Activated CD4-positive, alpha-beta T cell treated with anti-CD3 and anti-CD28 coated beads, Interleukin-2, amount 10 ng/mL, durations not matched to agents 7 days and 5 days (primary cell): ENCODE measurements around the gene IGSF3. TPM values are rescaled to one million over a fixed set of nuclear protein-coding genes. Genes with fewer than 3 reads are reported as not detected.

Experiments
- CTCF ChIA-PET: fragments of 350-600 bp; sonication (Branson Sonifier 250); formaldehyde crosslinking; loops from one replicate; lab custom pipeline; 2021; ENCODE audit warnings: antibody characterized with exemption; lab: Charles Lee
- POLR2A ChIA-PET: fragments of 350-600 bp; sonication (Branson Sonifier 250); formaldehyde crosslinking; loops from one replicate; lab custom pipeline; 2021; ENCODE audit warnings: antibody characterized with exemption; lab: Charles Lee
- DNase-seq: peaks from one replicate; pipeline ENCODE4 v3.0.0-alpha.2; 2020
- H3K27ac Mint-ChIP-seq: one replicate; pipeline ENCODE4 v1.8.0; 2021; ENCODE audit warnings: mild to moderate bottlenecking, moderate library complexity, mixed read lengths
- H3K27me3 Mint-ChIP-seq: one replicate; pipeline ENCODE4 v1.8.0; 2021; ENCODE audit warnings: mixed read lengths
- H3K36me3 Mint-ChIP-seq: one replicate; pipeline ENCODE4 v1.8.0; 2021; ENCODE audit warnings: low read depth, mixed read lengths
- H3K4me1 Mint-ChIP-seq: one replicate; pipeline ENCODE4 v1.8.0; 2021; ENCODE audit warnings: mixed read lengths
- H3K4me3 Mint-ChIP-seq: one replicate; pipeline ENCODE4 v1.8.0; 2021; ENCODE audit warnings: mild to moderate bottlenecking, moderate library complexity, mixed read lengths
- H3K9me3 Mint-ChIP-seq: one replicate; pipeline ENCODE4 v1.8.0; 2021; ENCODE audit warnings: mixed read lengths
- total RNA-seq, 2 experiments: library from RNA; stranded (reverse); gene quantifications; one replicate each; pipeline ENCODE4 v1.2.3, GENCODE V29; 2021

The IGSF3 gene
- total RNA-seq, 2 experiments from 2014 or later = 0.35 to 0.77 TPM

DNA sequence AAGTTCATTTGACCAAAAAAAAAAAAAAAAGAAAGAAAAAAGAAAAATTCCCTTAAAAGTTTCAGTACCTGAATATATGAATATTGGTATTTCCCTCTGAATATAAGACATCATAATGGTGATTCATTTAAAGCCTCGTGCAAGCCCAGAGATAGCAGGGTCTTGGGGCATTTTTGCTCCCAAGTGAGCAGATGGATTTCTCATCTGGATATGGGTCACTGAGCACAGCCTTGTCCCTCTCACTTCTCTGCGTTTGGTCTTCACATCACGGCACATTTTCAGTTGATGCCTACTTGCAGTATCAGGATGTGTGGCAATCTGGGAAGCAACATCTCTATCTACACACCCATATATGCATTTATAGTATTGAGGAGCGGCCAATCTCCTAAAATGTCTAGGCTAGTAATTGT, 109.4 kb downstream of the IGSF3 start:
- ChIA-PET POLR2A (no interaction called here), CTCF (interaction anchor here (0.6 to 0.8 kb wide), 2 partner anchors 11 to 176 kb away, joined by 3 to 5 read pairs; no protein-coding TSS in a partner anchor)
- H3K27me3 Mint-ChIP-seq = no peaks in the 10 kb centered on the region
- peaks cover 25% of the 10 kb centered on the region for H3K36me3 Mint-ChIP-seq
- no peak overlapping the region for H3K27ac Mint-ChIP-seq
- no peak for DNase-seq
- H3K9me3 Mint-ChIP-seq = peaks cover 8% of the 10 kb centered on the region
- H3K4me3 Mint-ChIP-seq = no peak overlapping the region
- peaks cover 76% of the 10 kb centered on the region for H3K4me1 Mint-ChIP-seq

DNA sequence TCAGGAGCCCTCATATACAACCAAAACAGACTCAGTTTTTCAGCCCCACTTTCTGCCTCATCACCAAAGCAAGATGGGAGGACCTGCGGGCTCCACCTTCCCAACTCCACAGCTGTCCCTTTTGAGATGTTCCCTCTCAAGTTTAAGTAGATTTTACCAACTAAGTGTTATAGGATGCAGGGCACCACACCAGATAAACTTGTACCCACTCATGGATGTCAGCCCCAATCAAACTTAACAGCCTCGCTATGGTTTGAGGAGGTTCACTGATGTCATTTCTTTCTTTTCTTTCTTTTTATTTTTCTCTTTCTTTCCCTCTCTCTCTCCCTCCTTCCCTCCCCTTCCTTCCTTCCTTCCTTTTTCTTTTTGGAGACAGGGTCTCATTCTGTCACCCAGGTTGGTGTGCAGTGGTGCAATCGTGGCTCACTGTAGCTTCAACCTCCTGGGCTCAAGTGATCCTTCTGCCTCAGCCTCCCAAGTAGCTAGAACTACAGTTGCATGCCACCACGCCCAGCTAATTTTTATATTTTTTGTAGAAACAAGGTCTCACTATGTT, 110.1 kb downstream of the IGSF3 start:
- H3K27me3 Mint-ChIP-seq = no peaks in the 10 kb centered on the region
- H3K27ac Mint-ChIP-seq = peak overlapping the region; percentile 60
- DNase-seq = no peak
- peaks cover 20% of the 10 kb centered on the region for H3K36me3 Mint-ChIP-seq
- H3K4me1 Mint-ChIP-seq = peaks cover 72% of the 10 kb centered on the region
- no peak overlapping the region for H3K4me3 Mint-ChIP-seq
- POLR2A ChIA-PET = no interaction called here
- H3K9me3 Mint-ChIP-seq = peaks cover under 1% of the 10 kb centered on the region
- CTCF ChIA-PET = interaction anchor here (0.6 to 1.4 kb wide), 4 partner anchors 11 to 177 kb away, joined by 3 to 5 read pairs (median 4); no protein-coding TSS in a partner anchor

DNA sequence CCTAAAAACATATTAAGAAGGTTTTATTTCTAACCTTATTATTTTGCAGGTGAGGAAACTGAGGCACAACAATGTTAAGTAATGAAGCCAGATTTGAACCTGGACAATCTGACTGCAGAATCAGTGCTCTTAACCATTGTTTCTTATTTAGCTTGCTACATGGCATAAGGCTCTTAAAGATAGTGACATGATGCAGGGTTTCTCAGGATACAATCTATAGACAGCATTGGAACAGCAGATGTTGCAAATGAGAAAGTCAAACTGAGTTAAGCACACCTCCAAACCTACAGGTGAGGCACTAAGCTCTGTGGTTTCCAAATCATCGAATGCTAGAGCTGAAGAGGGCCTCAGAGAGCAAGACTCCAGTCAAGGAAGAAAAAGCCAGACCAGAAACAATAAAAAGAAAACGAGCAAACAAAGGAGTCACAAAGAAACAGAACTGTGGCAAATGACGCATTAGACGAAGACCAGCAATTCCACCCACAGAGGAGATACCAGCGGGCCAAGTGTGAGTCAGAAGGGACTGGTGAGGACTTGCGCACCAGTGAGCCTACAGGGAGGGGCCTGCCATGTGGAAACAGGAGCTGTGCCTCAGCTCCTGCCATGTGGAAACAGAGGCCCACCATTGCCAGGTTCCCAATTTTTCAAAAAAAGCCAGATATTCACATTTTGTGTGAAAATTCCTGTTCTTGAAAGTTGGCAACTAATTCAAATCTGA, 111.1 kb downstream of the IGSF3 start:
- no peak overlapping the region for H3K4me3 Mint-ChIP-seq
- ChIA-PET POLR2A (no interaction called here), CTCF (interaction anchor here (0.5 to 1.5 kb wide), 8 partner anchors 10 to 417 kb away, joined by 3 to 5 read pairs (median 4); no protein-coding TSS in a partner anchor)
- peaks cover 72% of the 10 kb centered on the region for H3K4me1 Mint-ChIP-seq
- H3K27me3 Mint-ChIP-seq = no peaks in the 10 kb centered on the region
- peaks cover 17% of the 10 kb centered on the region for H3K36me3 Mint-ChIP-seq
- DNase-seq = peak; percentile 57
- peak overlapping the region; percentile 58 for H3K27ac Mint-ChIP-seq
- no peaks in the 10 kb centered on the region for H3K9me3 Mint-ChIP-seq

DNA sequence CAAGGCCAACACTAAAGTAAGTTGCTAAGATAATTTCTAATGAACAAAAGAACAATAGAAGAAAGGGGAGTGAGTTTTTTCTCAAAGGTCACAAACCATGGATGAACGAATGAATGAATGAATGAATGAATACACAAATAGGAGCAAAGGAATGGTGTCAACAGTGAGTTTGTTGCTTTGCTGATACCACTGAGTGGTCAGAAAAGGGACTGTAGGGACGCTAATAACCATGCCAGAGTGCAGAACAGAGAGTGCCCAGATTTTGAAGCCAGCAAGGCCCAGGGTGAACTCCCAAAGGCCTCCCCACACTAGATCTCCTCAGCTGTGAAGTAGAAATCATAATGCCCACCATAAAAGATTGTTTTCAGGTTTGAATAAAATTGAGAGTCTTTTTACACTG, 112.6 kb downstream of the IGSF3 start:
- no peaks in the 10 kb centered on the region for H3K9me3 Mint-ChIP-seq
- H3K4me1 Mint-ChIP-seq = peaks cover 67% of the 10 kb centered on the region
- POLR2A ChIA-PET = no interaction called here
- no peak overlapping the region for H3K27ac Mint-ChIP-seq
- DNase-seq = no peak
- CTCF ChIA-PET = no interaction called here
- H3K36me3 Mint-ChIP-seq = peaks cover 22% of the 10 kb centered on the region
- H3K27me3 Mint-ChIP-seq = no peaks in the 10 kb centered on the region
- no peak overlapping the region for H3K4me3 Mint-ChIP-seq

DNA sequence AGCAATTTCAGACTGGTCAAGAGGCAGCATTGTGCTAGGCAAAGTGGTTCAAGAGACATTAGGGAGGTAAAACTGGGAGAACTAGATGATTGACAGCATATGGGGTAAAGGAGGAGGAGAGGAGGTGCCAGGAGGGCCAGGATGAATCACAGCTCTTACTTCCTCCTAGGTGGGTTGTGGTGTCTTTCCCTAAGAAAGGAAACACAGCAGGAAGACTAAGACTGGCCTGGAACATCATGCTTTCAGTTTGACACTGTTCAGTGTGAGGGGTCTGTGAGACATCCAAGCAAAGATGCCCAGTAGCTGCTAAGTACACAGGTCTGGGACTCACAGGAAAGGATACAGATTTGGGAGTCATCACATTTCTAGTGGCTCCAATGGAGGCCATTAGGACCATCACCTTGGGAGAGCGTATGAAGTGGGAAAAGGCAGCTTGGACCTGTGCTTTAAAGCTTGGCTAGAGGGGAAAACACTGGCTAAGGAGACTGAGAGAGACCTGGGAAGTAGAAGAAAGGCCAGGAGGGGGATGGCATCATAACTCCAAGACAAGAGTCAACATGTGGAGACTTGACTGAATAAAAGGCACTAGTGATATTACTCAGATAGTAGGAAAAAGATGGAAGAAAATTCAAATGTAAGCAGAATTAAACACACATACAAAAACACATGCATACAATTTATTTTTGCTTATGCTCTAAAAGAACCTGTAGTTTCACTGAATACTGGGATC, 114.0 kb downstream of the IGSF3 start:
- Mint-ChIP-seq H3K27ac (no peak overlapping the region), H3K36me3 (peaks cover 24% of the 10 kb centered on the region), H3K27me3 (no peaks in the 10 kb centered on the region), H3K4me1 (peaks cover 56% of the 10 kb centered on the region), H3K9me3 (no peaks in the 10 kb centered on the region), H3K4me3 (no peak overlapping the region)
- POLR2A ChIA-PET = no interaction called here
- CTCF ChIA-PET = interaction anchor here (0.9 to 1.0 kb wide), 2 partner anchors 9 to 12 kb away, joined by 3 read pairs; no protein-coding TSS in a partner anchor
- no peak for DNase-seq

DNA sequence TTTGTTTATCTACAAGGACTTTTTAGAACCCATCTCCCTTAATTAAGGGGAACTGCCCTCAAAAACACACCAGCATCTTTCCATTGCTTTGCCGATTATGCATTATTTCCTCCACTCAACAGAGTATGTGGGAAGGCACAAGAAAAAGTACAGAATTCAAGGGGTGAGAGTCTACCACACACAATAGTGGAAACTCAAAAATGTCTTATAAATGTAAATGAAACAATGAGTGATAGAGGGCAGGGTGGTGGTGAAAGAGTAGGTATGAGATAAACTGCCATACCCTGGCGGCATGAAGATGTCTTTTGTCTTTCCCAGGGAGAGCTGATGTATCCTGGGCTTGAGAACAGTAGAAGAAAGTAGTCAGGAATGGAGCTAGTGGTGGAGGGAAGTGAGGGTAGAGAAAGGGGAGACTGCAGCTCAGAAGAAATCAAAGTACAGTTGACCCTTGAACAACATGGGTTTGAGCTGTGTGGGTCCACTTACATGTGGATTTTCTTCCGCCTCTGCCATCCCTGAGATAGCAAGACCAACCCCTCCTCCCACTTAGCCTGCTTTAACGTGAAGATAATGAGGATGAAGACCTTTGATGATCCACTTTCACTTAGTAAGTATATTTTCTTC, 121.1 kb downstream of the IGSF3 start:
- no peak overlapping the region for H3K27ac Mint-ChIP-seq
- peaks cover 49% of the 10 kb centered on the region for H3K36me3 Mint-ChIP-seq
- ChIA-PET CTCF (interaction anchor here (0.7 to 1.4 kb wide), 3 partner anchors 10 to 498 kb away, joined by 3 to 5 read pairs (median 3); no protein-coding TSS in a partner anchor), POLR2A (no interaction called here)
- DNase-seq = no peak
- H3K4me1 Mint-ChIP-seq = peaks cover 42% of the 10 kb centered on the region
- no peak overlapping the region for H3K4me3 Mint-ChIP-seq
- peaks cover 3% of the 10 kb centered on the region for H3K9me3 Mint-ChIP-seq
- no peaks in the 10 kb centered on the region for H3K27me3 Mint-ChIP-seq

DNA sequence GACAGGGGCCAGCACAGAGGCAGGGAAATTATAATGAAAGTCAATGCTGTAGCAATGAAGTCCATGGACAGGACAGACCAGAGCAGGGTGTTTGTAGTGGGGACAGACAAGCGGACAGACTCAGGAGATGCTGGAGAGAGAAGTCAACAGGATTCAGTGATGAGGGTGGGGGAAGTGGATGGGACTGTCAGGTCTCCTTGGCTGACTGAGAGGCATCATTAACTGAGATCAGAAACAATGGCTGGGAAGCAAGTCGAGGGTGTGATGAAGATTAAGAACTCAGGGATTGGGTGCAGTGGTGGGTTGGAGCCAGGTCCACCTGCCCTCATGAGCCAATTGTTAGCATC, 122.2 kb downstream of the IGSF3 start:
- peaks cover 53% of the 10 kb centered on the region for H3K36me3 Mint-ChIP-seq
- no peak for DNase-seq
- CTCF ChIA-PET = interaction anchor here (1.6 kb wide), 1 partner anchor 24 kb away, joined by 7 read pairs; no protein-coding TSS in a partner anchor
- H3K27me3 Mint-ChIP-seq = no peaks in the 10 kb centered on the region
- POLR2A ChIA-PET = no interaction called here
- peaks cover 42% of the 10 kb centered on the region for H3K4me1 Mint-ChIP-seq
- H3K9me3 Mint-ChIP-seq = peaks cover 3% of the 10 kb centered on the region
- H3K4me3 Mint-ChIP-seq = no peak overlapping the region
- peak overlapping the region; percentile 15 for H3K27ac Mint-ChIP-seq

DNA sequence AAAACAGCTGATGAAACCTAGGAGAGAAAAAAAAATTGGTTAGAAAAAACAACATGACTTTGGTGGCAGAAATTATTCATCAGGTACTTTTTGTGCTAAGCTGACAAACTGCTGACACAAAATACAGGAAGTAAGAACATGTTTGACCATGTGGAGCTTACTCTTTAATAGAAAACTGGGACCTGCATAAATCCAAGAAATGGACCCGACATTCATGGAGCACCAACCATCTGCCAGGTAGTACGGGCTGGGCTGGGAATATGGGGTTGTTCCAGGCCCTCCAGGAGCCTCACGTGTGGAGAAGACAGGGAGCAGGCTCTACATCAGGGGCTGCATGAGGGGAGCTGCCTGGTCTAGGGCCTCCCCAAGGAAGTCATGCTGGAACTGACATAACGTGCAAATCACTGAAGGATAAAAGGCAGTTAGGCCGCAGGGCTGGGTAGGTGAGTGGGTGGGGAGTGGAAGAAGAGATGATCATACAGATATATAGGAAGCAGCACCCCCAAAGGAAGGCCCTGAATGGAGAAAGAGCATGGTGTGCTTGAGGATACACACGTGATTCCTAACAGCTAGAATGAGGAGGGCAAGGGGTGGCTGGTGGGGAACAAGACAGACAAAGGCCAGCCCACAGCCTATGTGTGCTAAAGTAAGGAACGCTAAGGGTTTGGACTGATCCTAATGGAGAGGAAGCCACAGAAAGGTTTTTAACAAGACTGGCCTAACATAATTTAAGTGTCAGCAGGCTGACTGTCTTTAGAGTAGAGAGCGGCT, 122.8 kb downstream of the IGSF3 start:
- no peak for DNase-seq
- ChIA-PET POLR2A (interaction anchor here (0.6 kb wide), 1 partner anchor 551 kb away, joined by 3 read pairs; no protein-coding TSS in a partner anchor), CTCF (interaction anchor here (0.6 to 1.6 kb wide), 5 partner anchors 9 to 193 kb away, joined by 3 to 9 read pairs (median 5); no protein-coding TSS in a partner anchor)
- H3K4me3 Mint-ChIP-seq = no peak overlapping the region
- H3K27ac Mint-ChIP-seq = peak overlapping the region; percentile 67
- H3K36me3 Mint-ChIP-seq = peaks cover 52% of the 10 kb centered on the region
- H3K27me3 Mint-ChIP-seq = no peaks in the 10 kb centered on the region
- peaks cover 3% of the 10 kb centered on the region for H3K9me3 Mint-ChIP-seq
- H3K4me1 Mint-ChIP-seq = peaks cover 46% of the 10 kb centered on the region

DNA sequence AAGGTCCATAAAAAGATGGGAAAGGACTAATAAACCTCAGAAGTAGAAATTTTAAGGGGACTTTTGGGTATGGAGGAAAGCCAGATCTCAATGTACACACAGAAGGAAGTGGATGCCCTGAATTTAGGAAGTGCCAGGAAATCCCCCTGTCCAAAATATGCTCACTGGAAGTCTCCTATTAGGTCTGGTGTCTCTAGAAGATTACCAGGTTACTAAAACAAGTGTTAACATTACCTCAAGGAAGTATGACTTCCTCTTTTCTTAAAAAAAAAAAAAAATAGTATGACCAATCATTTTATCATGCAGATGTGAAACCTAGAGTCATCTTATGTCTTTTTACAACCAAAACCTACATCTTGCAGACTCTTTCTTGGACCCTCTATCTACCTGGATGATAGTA, 127.4 kb downstream of the IGSF3 start:
- Mint-ChIP-seq H3K4me1 (peaks cover 56% of the 10 kb centered on the region), H3K9me3 (no peaks in the 10 kb centered on the region), H3K27ac (no peak overlapping the region), H3K27me3 (no peaks in the 10 kb centered on the region), H3K4me3 (no peak overlapping the region), H3K36me3 (peaks cover 71% of the 10 kb centered on the region)
- ChIA-PET CTCF (interaction anchor here (0.7 kb wide), 1 partner anchor 343 kb away, joined by 9 read pairs; no protein-coding TSS in a partner anchor), POLR2A (interaction anchor here (0.6 kb wide), 1 partner anchor 39 kb away, joined by 5 read pairs; no protein-coding TSS in a partner anchor)
- no peak for DNase-seq

DNA sequence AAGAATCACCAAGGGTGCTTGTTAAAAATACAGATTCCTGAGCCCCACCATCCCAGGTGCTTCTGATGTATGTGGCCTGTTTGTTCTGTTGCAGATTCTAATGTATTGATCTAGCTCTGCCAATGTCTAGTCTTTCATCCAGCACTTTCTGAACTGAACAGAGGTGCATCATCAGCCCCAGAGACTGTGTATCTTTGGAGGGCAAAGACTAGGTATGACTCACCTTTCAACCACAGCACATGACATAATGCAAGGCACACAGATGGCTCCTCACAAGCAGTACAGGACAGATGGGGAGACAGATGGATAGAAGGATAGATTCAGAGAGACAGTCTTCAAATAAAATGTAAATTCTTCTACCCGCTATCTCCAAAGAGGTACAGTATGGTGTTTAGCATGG, 129.0 kb downstream of the IGSF3 start:
- POLR2A ChIA-PET = no interaction called here
- H3K27me3 Mint-ChIP-seq = no peaks in the 10 kb centered on the region
- peaks cover 49% of the 10 kb centered on the region for H3K4me1 Mint-ChIP-seq
- peaks cover 69% of the 10 kb centered on the region for H3K36me3 Mint-ChIP-seq
- no peaks in the 10 kb centered on the region for H3K9me3 Mint-ChIP-seq
- CTCF ChIA-PET = interaction anchor here (1.4 to 1.6 kb wide), 2 partner anchors 23 to 40 kb away, joined by 4 to 5 read pairs; no protein-coding TSS in a partner anchor
- no peak overlapping the region for H3K4me3 Mint-ChIP-seq
- no peak overlapping the region for H3K27ac Mint-ChIP-seq
- peak; percentile 49 for DNase-seq

DNA sequence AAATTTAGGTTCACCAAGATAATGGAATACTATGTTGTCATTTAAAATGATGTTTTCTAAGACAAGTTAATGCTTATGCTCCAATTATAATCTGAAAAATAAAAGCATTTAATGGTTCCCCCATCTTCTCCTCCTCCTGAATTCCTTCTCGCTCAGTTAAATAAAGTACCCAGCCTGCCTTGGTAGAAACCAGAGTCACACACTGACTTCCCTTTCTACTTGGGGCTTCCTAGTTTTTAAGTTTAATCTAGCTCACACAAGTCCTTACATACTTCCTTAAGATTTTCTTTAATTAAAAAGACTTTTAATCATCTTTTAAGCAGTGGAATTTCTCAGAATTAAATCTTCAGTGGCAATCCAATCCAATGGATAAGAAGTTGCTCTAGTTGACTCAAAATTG, 129.6 kb downstream of the IGSF3 start:
- no peak overlapping the region for H3K4me3 Mint-ChIP-seq

More for the DNA sequence above, 129.6 kb downstream of the IGSF3 start:
- no peaks in the 10 kb centered on the region for H3K27me3 Mint-ChIP-seq
- no peak overlapping the region for H3K27ac Mint-ChIP-seq
- ChIA-PET CTCF (interaction anchor here (1.4 to 1.6 kb wide), 2 partner anchors 22 to 39 kb away, joined by 4 to 5 read pairs; no protein-coding TSS in a partner anchor), POLR2A (interaction anchor here (0.6 kb wide), 1 partner anchor 34 kb away, joined by 3 read pairs; no protein-coding TSS in a partner anchor)
- DNase-seq = no peak
- H3K4me1 Mint-ChIP-seq = peaks cover 51% of the 10 kb centered on the region
- peaks cover 4% of the 10 kb centered on the region for H3K9me3 Mint-ChIP-seq
- H3K36me3 Mint-ChIP-seq = peaks cover 70% of the 10 kb centered on the region
